Activated gamma-delta T cell treated with anti-CD3 and anti-CD28 coated beads, Interleukin-2, amount 50 U/mL, for 16 hours (primary cell): ENCODE results near the gene TLCD1.
"Not testable (repeated sequence)": the region's sequence is repeated elsewhere in the genome, so short reads cannot be mapped to it uniquely, and the experiment has no call there.

Experiments
- DNase-seq: peaks from one replicate; pipeline ENCODE4 v3.0.0-alpha.2; 2020; ENCODE audit warnings: low read depth

TLCD1 gene

GRCh38 chr17:28728364-28729200 is 2.5 kb upstream of the TLCD1 start, which contains the start of gene NEK8:
NEK8 (plus strand) TSS chr17:28728788; CDS start chr17:28728814, 26 bp downstream.
- DNase-seq: peak; percentile 96

GRCh38 chr17:28726627-28727491 is 826 bp upstream of the TLCD1 start:
- peak; percentile 87 for DNase-seq

DNA sequence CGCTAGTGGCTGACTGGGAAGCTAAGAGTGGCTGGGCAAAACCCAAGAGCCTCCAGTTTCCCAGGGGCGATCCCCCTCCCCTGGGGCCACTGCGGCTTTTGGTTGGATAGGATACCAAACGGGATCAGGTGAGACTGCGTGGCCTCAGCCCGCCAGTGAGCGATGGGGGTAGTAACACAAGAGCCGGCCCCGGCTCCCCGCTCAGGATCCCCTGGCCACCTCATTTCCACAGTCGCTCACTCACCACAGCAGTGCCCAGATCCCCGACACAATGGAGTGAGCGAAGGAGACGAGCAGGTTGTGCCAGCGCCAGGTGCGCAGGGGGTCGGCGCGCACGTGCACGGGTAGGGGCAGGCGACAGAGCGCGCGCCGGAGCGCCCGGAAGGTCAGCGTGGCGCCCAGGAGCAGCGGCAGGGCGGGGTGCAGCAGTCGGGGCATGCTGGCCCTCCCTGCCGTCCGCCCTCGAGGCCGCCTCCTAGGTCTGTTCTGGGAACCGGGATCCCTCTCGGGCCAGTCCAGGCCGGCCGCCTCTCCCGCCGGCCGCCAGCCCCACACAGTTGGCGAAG is 290 bp downstream of the TLCD1 start:
- DNase-seq: no peak

DNA sequence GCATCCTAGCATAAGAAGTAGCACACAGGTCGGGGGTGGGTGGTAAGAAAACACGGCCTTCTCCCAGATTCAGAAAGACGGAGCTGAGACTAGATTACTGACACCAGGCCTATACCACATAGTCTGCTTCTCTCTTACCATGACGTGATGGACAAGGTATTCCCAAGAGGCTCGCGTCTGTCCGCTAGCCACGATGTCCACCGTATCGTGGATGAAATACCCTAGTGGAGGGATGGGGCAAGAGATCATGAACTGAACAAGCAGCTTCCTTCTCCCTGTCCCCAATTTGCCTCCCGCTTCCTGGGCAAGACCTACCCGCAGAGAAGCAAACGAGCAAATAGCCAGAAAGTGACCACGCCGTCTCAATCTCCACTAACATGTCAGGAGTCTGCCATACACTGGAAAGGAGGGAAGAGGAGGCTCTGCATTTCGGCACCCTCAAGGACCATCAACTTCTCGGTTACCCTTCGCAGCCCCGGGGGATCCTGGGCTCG is 820 bp downstream of the TLCD1 start:
- no peak for DNase-seq

DNA sequence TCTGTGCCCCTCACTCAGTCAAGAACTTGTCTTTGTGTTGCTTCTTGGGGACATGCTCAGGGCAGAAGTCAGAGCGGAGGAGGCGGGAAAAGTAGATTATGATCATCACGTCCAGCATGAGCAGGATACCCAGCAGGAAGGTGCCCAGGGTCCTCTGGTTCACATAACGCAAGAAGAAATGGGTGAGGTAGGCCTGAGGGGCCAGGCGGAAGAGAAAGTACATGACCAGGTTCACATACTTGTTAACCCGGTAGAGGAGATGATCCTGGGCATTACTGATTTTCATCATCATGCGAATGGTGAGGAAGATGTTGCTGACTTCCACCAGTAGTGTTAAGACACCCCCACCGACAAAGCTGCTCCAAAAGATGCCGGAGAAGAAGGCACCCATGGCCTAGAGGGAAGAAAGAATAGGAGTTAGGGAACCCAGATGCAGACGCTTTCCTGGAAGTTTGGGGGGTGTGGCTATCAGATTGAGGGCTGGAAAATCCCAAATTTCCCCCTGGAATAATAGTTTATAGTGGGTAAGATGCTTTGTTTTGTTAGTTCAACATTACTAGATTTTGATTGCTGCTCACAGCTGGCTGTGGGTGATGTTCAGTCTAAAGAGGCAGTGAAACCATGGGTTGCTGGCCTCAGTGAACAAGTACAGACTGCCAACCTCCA is 1.4 kb downstream of the TLCD1 start:
- DNase-seq: no peak

- DNase-seq: not testable (repeated sequence)
Measured at GRCh38 chr17:28723836-28724499, 2.1 kb downstream of the TLCD1 start.

- DNase-seq: no peak
Measured at GRCh38 chr17:28723159-28723835, 2.7 kb downstream of the TLCD1 start.

DNA sequence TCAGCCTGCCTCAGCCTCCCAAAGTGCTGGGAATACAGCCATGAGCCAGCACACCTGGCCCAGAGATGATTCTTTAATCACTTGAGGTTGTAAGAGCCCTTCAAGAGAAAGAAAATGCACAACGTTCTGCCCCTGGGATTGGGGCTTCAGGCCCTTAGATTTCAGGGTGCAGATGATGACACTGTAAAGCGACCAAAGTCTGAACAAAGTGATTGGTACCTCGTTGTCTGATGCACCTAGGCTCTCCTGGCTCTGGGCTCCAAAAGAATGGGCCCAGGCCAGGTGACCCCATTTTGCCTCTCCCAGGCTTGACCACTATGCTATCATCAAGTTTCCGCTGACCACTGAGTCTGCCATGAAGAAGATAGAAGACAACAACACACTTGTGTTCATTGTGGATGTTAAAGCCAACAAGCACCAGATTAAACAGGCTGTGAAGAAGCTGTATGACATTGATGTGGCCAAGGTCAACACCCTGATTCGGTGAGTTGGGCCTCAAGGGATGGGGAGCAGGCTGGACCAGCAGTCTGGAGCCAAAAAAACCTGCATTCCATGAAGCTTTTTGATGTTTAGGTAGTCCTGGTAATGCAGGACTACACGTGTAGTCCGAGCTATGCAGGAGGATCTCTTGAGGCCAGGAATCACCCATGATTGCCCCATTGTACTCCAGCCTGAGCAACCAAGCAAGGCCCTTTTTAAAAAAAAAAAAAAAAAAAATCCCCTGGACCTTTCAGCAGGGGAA is 3.4 kb downstream of the TLCD1 start:
- DNase-seq: no peak

DNA sequence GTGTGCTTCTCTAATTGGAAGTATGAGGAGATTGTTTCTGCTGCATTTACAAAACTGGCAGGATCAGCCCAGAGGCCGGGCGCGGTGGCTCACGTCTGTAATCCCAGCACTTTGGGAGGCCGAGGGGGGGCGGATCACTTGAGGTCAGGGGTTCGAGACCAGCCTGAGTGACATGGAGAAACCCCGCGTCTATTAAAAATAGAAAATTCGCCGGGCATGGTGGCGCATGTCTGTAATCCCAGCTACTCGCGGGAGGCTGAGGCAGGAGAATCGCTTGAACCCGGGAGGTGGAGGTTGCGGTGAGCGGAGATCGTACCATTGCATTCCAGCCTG is 5.1 kb downstream of the TLCD1 start:
- not testable (repeated sequence) for DNase-seq

DNA sequence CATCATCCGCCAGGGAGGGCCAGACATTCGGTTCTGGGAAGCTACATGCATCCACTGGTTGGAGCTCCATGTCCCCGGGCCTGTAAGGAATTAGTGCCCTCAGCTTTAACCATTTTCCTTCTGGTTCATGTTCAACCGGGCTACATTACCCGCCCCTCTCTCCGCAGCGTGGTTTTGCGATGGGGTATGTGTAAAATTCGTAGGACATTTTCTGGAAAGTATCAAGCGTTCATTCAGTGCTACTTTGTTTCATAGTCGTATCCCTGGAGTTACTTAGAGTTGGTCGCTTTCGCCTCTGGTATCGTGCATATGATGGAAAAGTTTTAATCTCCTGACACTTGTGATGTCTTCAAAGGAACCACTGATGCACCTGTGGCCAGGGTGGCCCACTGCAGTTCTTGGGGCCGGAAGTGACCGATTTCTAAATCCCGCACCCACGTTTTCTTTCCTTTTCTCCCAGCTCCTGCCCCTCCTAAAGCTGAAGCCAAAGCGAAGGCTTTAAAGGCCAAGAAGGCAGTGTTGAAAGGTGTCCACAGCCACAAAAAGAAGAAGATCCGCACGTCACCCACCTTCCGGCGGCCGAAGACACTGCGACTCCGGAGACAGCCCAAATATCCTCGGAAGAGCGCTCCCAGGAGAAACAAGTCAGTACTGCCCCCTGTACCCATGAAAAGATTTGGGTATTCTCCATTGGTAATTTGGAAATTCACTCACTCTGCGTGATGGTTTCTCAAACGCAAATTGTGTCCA is 5.6 kb downstream of the TLCD1 start:
- DNase-seq: no peak

DNA sequence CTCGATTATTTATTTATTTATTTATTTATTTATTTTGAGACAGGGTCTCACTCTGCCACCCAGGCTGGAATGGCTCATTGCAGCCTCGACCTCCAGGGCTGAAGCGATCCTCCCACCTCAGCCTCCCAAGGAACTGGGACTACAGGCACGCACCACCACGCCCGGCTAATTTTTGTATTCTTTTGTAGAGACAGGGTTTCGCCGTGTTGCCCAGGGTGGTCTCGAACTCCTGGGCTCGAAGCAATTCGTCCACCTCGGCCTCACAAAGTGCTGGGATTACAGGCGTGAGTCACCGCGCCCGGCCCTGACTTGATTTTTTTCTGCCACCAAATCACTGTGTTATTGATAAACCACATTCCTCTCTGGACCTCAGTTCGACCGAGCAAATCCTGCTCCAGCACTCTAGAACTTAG is 7.0 kb downstream of the TLCD1 start:
- DNase-seq: no peak

- no peak for DNase-seq
Measured at GRCh38 chr17:28718333-28719020, 7.6 kb downstream of the TLCD1 start.

DNA sequence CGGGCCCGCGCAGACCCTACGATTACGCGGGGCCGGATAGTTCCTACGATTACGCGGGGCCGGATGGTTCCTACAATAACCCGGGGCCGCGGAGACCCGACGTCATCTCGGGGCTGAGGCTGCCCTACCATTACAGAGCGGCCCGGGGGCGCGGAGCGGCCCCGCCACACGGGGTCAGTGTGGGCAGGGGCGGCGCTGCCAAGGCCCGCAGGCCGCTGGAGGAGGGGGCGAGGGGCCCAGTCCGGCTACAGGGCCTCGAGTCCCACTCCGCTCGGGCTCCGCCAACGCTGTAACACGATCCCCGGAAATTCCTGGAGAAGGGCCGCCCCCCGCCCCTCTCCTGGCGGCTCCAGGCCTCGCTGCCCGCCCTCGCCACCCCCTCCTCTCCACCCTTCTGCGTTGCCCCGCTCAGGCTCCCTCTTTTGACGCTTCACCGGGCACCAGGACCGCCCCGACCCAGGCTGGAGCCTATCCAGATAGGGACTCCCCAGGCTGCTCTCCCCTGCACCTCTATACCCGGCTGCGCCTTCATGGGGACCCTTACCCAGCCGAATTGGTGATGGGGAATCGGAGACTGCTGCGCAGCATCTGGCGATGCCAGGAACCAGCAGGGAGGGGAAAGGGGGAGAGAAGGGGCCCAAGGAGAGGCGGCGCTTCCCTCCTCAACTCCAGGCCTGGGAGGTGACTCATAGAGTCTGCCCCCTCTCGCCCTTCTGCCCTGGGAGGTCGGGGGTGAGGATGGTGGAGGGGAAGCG is 8.3 kb downstream of the TLCD1 start, which contains the start of gene RAB34:
RAB34 (minus strand) TSS at position 291 of the 755 bp plus-strand sequence. CDS start 602 bp downstream, outside the sequence.
- DNase-seq: no peak

DNA sequence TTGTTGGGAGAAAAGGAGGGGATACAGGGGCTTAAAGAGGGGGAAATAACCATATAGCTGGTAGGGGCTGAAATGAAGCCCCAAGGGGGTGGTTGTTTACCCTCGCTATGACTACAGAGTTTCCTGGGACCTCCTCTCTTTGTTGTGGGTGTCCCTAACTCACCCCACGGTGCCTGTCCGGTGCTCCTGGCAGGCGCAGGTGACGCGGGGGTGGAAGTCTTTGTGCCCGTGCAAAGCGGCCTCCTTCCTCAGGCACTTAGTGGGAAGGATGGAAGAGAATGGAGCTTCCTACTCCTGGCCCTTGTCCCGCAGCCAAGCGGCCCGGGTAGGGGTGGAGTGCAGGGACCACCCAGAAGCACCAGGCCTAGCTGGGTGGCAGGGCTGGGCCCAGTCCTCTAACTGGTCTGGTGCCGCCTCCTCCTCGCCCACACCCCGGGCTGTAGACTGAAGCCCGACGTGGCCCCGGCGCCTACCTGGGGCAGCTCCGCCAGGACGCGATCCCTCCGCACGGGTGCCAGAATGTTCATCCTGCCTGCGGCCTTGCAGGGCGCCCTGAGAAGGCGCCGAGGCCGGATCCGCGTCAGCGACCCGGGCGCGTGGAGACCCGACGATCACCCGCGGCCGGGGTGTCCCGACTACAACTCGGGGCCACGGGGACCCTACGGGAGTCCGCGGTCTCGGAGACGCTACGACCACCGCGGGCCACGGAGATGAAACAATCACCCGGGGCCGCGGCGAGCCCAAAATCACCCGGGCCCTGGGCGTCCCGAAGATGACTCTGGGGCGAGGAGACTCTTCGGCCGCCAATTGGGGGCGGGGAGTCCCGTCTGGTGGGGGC is 9.1 kb downstream of the TLCD1 start:
- no peak for DNase-seq

DNA sequence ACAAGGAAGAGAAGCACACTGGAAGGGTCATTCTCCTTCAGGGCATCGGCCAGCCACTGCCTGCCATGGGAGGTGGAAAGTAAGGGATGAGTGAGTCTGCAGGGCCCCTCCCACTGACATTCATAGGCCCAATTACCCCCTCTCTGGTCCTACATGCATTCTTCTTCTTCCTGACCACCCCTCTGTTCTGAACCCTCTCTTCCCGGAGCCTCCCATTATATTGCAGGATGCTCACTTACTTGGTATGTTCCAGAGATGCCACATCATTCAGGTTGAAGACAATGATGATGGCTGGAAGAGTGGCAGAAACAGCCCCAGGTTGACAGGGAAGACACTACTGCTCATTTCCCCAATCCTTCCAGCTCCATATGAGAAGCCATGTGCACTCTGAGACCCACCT is 10.8 kb downstream of the TLCD1 start:
- no peak for DNase-seq

GRCh38 chr17:28714281-28714680 is 11.8 kb downstream of the TLCD1 start:
- no peak for DNase-seq
